AG09319 (cell line): ENCODE results near the gene SOCS6.

Source experiments
- DNase-seq: peaks from one replicate; pipeline ENCODE4 v3.0.0-alpha.2; 2010; ENCODE audit warnings: low read depth; ENCODE audit errors: extremely low read depth
- TF ChIP-seq, protein P1 (sequence below): IDR thresholded peaks from 2 replicates; pipeline ENCODE4 v1.5.1; 2011; ENCODE audit warnings: low read depth, mild to moderate bottlenecking, inconsistent platforms, low read length, moderate library complexity

SOCS6 gene

DNA sequence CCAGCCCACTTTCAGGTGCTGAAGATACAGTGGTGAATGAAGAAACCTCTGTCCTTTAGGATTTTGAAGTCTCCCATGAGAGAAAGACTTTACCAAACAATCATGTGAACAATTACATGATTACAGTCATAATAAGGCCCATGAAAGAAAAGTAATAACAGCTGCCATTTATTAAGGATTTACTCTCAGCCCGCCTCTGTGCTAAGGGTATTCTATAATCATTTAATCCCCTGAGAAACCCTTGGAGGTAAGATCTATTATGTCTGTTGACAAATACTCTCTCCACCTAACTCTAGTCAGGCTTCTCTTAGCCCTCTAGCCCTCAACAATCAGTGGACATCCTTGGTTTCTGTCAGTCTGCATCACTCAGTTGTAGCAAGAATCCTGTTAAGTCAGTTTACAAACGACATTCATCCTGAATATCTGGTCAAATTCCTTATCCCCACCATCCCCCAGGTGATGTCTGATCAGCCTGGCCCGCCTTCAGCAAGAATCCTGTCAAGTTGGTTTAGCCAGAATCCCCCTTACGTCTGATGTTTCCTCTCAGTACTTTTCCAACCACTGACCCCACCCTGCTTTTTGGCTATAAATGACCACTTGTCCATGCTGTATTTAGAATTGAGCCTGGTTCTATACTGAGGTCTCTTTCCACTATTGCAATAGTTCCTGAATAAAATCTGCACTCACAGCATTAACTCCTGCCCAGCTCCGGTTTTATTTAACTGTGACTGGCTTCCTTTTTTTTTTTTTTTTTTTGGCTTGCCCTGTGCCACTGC, 12.2 kb upstream of the SOCS6 start:
- TF ChIP-seq, protein P1, sequence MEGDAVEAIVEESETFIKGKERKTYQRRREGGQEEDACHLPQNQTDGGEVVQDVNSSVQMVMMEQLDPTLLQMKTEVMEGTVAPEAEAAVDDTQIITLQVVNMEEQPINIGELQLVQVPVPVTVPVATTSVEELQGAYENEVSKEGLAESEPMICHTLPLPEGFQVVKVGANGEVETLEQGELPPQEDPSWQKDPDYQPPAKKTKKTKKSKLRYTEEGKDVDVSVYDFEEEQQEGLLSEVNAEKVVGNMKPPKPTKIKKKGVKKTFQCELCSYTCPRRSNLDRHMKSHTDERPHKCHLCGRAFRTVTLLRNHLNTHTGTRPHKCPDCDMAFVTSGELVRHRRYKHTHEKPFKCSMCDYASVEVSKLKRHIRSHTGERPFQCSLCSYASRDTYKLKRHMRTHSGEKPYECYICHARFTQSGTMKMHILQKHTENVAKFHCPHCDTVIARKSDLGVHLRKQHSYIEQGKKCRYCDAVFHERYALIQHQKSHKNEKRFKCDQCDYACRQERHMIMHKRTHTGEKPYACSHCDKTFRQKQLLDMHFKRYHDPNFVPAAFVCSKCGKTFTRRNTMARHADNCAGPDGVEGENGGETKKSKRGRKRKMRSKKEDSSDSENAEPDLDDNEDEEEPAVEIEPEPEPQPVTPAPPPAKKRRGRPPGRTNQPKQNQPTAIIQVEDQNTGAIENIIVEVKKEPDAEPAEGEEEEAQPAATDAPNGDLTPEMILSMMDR: no peak
- DNase-seq: no peak

GRCh38 chr18:70279470-70279869, 9.4 kb upstream of the SOCS6 start:
- TF ChIP-seq, protein P1: no peak
- no peak for DNase-seq

GRCh38 chr18:70280007-70280925, 8.6 kb upstream of the SOCS6 start:
- DNase-seq: no peak

DNA sequence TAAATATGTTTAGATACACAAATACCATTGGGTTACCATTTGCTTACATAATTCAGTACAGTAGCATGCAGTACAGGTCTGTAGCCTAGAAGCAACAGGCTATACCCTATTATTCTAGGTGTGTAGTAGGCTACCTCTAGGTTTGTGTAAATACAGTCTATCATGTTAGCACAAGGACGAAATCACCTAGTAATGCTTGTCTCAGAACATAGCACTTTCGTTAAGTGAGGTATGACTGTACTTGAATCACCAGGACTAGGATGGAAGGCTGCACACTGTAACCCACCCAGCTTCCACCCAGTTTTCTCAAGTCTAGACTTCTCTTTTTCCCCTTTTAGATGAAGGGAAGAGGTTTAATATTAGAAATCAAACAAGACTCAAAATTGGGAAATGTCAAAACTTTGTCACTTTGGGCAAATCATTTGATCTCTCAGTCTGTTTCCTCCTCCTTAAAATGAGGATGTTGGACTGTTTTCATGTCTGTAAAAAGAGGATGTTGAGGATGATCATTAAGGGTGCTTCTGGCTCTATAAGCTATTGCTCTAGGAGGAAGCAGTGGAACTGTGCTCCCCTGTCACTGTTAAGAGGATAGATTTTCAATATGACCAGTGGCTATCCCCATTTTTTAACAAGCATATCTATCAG, 3.7 kb upstream of the SOCS6 start:
- no peak for DNase-seq
- TF ChIP-seq, protein P1: no peak

More at GRCh38 chr18:70280007-70280925, 8.6 kb upstream of the SOCS6 start:
- TF ChIP-seq, protein P1: no peak

DNA sequence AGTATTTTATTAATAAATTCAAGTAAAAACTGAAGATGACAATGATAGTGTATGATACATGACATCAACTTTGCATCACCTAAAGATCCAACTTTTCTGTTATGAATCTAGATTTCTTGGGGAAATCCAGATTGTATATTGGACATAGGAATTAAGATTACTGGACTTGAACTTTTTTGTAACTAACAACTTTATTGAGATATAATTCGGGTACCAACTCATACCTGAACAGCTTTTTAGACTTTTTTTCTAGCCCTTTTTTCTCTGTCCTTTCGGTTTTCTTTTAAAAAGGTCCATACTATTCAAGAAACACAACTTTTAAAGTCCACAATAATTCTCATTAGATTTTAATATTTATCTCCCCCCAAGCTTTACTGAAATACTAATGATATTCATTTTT, 1.1 kb upstream of the SOCS6 start:
- no peak for DNase-seq
- TF ChIP-seq, protein P1: no peak

DNA sequence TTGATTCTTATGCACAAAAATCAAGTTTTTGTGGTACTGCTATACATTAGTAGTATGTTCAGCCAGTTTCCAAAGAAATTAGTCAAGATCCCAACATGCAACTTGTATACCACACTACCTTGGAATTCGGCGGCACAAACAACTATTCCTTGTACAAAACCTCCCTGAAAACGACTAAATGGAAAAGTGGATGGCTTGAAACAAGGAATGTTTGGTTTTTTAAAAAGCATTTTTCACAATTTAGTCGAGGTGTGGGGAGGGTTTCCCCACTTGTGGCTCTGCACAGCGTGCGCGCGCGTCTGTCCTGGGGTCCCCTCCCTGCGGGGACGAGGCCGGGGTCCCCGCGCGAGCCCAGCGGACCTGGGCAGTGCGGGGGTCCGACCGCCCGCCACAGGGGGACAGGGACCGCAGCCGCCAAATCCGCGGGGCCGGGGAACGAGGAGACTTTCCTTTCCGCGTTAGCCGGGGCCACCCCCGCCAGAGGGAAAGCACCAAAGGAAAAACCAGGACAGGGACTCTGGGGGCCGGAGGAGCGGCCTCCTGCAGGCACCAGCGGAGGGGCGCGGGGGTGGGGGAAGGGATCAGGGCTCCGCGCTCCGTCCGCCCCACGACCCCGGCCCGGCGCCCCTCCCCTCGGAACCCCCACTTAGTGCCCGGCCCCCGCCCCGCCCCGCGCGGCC, 534 bp upstream of the SOCS6 start:
- DNase-seq: no peak
- TF ChIP-seq, protein P1: no peak
